GM19043 (cell line): ENCODE results near the gene RAB2B.

ENCODE experiments used
- ATAC-seq: cut with Tn5 transposase; IDR thresholded peaks from one replicate; pipeline ENCODE4 v1.9.1; 2021; ENCODE audit warnings: low read depth; ENCODE audit not compliant: unreplicated experiment

Gene RAB2B

GRCh38 chr14:21476925-21477681, at the start of gene RAB2B, which contains the start of gene TOX4:
RAB2B (minus strand) TSS chr14:21476959; CDS start chr14:21476872, 87 bp downstream.
TOX4 (plus strand) TSS chr14:21477195; CDS start chr14:21477279, 84 bp downstream.
- peak; percentile 99 for ATAC-seq

GRCh38 chr14:21525962-21526671, 49.4 kb upstream of the RAB2B start, which contains the start of gene SALL2:
SALL2 (minus strand) TSS chr14:21526346; CDS start chr14:21526127, 219 bp downstream.
- ATAC-seq = no peak

GRCh38 chr14:21525571-21525961, 48.8 kb upstream of the RAB2B start:
- no peak for ATAC-seq

GRCh38 chr14:21524575-21525490, 48.1 kb upstream of the RAB2B start:
- ATAC-seq = no peak

- ATAC-seq = no peak
Measured at GRCh38 chr14:21523203-21523602, 46.4 kb upstream of the RAB2B start.

GRCh38 chr14:21521501-21521900, 44.7 kb upstream of the RAB2B start:
- ATAC-seq = no peak

- ATAC-seq = no peak
Measured at GRCh38 chr14:21520767-21521166, 44.0 kb upstream of the RAB2B start.

- ATAC-seq = no peak
Measured at GRCh38 chr14:21518725-21519124, 42.0 kb upstream of the RAB2B start.

- ATAC-seq = no peak
Measured at GRCh38 chr14:21514341-21514740, 37.6 kb upstream of the RAB2B start.

- peak; percentile 97 for ATAC-seq
Measured at GRCh38 chr14:21510735-21511657, 34.2 kb upstream of the RAB2B start, which contains the start of gene METTL3. METTL3 (minus strand) TSS chr14:21511340; CDS start chr14:21511223, 117 bp downstream.

GRCh38 chr14:21509432-21510143, 32.8 kb upstream of the RAB2B start:
- no peak for ATAC-seq

GRCh38 chr14:21506557-21506956, 29.8 kb upstream of the RAB2B start:
- ATAC-seq = no peak

- peak; percentile 78 for ATAC-seq
Measured at GRCh38 chr14:21505012-21505553, 28.3 kb upstream of the RAB2B start.

- no peak for ATAC-seq
Measured at GRCh38 chr14:21503376-21503775, 26.6 kb upstream of the RAB2B start.

- no peak for ATAC-seq
Measured at GRCh38 chr14:21501568-21501967, 24.8 kb upstream of the RAB2B start.

- ATAC-seq = no peak
Measured at GRCh38 chr14:21498540-21499526, 22.1 kb upstream of the RAB2B start.

GRCh38 chr14:21496453-21496852, 19.7 kb upstream of the RAB2B start:
- ATAC-seq = no peak
